HG02571 (cell line): ENCODE results near the gene TC2N.
"Not testable (repeated sequence)": the region's sequence is repeated elsewhere in the genome, so short reads cannot be mapped to it uniquely, and the experiment has no call there.

ENCODE experiments used
- ATAC-seq: cut with Tn5 transposase; IDR thresholded peaks from one replicate; pipeline ENCODE4 v1.9.1; 2021; ENCODE audit warnings: mild to moderate bottlenecking, moderate library complexity; ENCODE audit not compliant: unreplicated experiment

Gene TC2N

DNA sequence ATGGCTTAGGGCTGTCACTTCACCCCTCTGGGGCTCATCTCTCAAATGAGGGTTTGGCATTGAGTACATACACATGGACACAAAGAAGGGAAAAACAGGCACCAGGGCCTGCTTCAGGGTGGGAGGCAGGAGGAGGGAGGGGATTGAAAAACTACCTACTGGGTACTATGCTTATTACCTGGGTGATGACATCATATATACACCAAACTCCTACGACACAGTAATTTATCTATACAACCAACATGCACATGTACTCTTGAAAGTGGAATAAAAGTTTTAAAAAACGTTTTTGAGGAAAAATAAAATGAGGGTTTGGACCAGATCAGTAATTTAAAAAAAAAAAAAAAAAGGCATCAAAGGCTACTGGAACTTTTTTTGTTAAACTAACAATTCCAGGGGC, 3.6 kb upstream of the TC2N start:
- no peak for ATAC-seq

DNA sequence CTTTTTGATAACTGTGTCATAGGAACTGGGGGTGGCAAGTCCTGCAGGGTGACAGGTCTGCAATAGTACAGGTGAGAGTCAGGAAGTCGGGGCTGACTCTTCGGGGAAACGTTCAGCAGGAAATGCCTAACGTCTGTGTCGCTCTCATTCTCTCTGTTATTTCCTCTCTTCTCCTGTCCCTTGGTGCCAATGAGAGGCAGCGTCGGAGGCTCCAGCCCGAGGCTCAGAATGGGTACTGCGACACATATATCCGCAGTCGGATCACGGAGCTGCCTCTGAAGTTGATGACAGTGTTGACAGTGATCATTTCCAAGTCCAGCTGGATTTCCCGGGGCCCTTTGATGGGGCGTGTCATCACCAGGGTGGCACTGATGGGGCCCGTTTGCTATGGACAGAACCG, 2.7 kb upstream of the TC2N start:
- ATAC-seq: no peak

DNA sequence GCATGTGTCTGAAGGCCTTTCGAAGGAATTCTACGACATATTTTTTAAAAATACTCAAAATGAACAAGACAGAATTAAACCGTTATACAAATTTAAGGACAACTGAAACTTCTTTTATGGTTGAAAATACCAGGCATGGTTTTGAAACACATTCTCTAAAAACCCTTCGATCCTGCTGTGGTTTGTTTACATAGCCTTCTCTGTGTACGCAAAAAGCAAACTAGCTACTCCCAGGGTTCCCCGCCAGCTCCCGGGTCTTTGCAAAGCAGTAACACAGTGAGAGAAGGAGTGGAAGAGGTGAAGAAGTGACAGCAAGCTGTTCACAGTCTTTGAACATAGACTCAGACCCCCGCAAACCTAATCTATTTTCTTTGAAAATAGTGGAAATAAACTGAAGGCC, 2.2 kb upstream of the TC2N start:
- ATAC-seq: no peak

DNA sequence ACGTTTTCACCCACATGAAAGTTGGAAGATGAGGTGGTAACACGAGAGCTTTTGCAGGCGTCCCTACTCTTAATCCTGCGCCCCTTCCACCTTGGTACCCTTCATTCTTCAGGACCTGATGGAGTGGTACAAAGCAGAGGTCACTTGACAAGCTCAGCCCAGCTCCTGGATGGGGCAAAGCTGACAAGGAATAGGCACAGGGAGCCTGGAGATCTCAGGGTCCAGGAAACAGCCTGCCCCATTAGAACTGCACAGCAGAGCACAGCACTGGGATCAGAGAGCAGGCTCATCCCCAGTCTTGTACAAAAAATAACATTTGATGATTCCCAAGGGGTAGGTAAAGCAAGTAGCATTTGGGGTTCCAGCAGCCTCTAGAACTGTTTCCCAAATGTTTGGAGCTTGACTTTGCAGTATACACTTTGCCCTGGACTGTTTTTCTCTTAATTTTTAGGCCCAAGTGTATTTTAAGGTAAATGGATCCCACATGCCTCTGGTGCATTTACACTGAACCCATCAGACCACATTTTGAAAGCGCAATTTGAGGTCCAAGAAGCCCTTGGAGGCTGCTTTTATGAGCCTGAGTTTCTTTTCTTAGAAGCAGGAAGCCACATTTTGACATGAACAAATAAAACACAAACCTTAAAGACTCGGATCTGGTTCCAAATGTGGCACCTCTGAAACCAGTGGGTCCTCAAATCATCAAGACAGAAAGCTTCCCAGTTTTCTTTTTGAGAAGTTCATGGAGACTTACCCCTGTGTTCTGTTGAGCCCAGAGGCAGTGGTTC, 633 bp downstream of the TC2N start:
- ATAC-seq: no peak

DNA sequence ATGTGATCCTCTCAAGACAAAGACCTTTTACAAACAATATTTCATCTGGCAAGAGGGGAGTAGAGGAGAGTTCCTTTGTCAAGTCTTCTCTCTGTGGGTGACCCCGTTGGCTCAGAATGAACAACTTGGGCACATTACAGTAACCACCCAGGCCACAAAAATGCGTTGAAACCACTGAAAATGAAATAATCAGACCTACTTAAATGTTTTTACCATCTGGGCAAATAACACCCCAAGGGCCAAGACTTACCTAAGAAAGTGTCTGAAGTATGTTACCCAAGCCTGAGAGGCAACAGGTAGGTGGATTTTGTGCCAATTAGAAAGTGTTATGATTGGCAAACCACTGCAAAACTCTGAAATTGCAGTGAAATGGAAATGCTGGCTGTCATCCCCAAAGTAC, 1.3 kb downstream of the TC2N start:
- ATAC-seq: no peak

DNA sequence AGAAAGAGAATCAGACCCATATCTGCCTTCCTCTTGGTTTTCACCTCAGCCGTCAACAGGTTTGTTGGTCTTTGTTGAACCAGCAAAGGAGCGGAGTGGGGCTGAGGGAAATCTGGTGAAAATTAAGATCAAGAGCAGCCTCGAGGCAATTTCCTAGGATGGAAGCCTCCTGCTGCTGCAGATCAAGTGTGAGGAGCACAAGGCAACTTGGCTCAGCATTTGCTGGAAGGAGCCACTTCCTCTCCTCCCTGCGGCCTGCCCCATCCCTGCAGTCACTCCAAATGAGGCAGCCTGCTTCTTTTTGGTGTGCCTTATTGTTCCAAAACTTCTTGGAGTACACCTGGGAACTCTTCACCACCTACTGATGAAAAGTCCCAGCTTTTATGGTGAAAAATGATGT, 4.9 kb downstream of the TC2N start:
- no peak for ATAC-seq

DNA sequence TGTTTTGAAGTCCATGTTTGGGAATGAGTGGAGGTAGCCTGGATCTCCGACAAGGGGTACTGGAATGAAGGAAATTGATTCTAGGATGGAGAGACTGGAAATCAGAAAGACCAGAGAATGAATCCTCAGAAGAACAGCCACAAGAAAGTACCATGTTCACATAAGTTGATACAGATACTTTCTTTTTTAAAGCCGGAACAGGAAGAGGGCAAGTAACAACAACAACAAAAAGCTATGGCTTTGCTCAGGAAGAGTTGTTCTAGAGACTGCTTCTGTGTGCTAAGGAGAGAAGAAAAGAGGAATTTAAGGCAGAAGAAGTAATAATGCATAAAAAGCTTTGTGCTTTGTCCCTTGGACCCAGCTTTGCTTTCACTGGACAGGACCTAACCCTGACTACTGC, 6.2 kb downstream of the TC2N start:
- no peak for ATAC-seq

DNA sequence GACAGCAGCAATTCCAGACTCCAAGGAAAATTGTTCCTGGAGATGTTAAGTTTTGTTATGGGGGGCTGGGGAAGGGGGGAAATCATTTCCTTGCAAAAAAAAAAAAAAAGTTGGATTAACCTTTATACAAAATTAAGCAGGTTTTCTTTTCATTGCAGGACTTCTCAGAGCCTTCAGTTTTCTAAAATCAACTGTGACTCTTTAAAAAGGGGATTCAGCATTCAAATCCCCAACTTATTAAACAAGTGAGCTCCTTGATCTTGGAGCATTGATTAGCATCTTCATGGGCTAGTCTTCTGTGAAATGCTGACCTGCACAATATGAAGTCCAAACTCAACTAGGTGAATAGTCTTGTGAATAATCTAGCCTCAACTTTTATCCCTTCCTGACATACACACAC, 7.1 kb downstream of the TC2N start:
- no peak for ATAC-seq

DNA sequence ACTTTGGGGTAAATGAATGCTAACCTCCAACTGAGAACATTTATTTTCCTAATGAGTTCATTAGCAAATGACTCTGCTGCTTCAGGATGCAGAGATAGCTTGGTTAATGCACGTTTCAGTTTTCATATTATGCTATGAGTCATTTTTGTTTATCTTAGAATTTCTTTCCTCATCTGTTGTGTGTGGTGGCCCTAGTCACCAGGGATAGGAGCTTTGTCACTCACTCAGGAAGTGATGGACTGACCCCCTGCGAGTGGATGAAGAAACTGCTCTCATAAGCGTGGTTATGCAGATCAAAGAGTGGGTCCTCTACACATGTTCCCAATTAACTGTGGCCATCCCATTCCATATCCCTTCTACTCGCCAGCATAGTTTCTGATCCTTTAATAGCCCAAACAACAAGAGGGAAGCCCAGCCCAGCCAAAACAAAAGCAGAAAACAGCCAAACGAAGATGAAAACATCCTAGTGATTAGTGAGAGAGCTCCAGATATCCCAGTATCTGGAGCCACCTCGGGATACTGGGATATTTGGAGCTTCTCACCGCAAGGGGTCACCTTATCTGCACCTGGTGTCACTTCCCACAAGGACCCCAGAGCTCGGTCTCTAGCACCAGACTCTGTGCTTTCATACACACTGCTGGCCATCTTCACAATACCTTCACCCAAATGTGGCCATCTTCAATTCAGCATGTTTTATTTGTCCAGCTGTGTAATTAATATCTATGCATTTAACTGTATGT, 8.6 kb downstream of the TC2N start:
- no peak for ATAC-seq

DNA sequence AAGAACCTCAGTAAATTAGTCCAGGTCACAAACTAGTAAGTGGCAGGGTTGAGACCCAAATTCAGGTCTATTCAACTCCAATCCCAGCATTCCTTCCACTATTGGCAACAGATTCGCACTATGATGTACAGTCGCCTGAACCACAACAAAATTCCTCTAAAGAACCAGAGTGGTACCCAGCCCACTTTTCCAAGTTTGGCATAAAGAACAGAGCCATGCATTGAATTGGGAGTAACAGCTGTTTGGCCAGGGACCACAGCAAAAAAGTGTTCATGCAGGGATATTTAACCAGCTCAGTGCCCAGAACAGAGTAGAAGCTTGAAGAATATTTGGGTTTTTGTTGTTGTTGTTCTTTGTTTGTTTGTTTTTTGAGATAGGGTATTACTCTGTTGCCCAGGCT, 9.7 kb downstream of the TC2N start:
- no peak for ATAC-seq

DNA sequence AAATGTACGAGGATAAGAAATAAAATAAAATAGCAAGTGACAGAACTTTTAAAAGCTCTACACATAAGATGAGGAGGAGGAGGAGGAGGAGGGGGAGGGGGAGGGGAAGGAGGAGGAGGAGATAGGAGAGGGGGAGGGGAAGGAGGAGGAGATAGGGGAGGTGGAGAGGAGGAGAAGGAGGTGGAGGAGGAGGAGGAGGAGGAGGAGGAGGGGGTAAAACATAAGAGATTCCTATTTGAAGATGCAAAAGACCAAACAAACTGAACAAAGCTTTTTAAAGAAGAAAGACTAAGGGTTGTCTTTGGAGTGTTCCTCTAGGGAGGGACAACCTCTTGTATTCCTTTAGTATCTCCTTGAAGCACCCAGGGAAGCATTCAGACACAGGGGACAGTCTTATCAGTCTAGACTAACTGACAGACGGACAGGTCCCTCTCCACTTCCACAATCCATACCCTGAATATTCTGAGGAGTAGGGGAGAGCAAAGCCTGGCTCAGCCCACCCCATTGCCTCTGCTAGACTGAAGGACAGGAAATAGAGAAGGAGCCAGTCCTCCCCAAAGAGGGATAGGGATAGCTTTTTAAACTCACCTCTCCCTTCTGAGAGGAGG, 12.9 kb downstream of the TC2N start:
- ATAC-seq: no peak

DNA sequence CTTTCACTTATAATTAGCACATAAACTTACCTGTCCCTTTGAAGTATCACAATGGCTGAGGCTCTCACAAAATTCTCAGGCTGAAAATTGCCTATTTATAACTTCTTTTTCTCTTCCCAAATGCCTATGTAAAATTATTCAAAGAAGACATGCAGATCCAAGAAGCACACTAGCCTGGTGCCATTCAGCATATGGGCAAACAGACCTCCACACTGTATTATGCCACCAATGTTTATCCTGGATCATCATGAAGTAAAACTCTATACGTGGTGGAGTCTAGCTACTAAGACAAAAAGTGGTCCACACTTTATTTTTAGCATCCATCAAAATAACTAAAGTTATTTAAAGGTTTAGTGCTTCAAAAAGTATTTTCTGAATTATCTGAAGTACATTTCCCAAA, 15.8 kb downstream of the TC2N start:
- no peak for ATAC-seq

DNA sequence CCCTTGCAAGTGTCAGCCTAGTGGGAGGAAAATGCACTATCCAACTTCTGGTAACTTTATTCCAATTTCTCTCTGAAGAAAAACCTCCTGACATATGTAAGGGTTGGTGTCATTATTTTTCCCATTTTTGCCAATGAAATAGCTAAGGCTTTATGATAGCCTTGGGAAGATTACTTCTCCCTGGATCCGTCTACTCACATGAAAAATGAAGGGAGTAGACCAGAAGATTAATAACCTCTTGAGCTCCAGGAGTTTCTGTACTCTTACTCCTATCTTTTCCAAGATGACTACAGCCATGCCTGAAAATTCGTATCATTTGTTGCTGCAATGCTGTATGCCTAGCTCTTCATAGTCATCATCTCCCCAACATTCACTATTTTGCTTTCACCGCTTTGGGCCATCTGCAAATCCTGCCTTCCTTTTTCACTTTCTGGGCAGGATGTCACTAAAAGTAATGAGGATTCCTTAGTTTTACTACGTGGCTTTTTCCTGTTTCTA, 18.8 kb downstream of the TC2N start:
- ATAC-seq: no peak

DNA sequence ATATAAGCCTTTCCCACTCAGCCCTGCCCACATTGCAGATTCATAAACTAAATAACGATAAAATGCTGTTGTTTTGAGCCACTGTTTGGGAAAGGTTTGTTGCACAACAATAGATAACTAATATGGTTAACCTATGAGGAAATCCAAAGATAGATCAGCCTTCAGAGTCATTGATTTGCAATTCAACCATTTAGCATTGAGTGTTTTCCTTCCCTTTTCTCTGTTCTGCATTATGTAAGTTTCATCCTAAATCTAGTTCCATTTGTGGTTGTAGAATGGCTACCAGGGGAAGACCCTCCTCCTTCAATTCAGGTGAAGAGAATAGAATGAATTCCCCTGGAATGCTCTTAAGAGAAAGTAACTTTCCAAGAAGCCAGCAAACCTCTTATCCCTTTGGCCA, 19.6 kb downstream of the TC2N start:
- no peak for ATAC-seq

DNA sequence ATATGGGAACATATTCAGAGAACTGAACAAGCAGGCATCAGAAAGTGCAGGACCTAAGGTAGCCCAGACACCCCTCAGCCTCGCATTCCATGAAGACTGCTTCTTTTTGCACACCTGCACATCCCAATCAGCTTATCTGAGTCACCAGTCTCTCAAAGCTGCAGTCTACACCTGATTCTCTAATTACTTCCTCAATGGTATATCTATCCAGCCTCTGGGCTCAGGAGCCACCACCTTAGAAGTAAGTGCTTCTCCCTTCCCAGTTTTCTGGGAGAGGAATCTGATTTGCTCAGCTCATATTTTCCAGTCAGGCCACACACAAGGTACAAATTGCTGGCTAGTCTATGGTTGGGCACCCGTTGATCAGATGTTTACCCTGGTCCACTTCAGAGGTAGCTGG, 21.7 kb downstream of the TC2N start:
- no peak for ATAC-seq

DNA sequence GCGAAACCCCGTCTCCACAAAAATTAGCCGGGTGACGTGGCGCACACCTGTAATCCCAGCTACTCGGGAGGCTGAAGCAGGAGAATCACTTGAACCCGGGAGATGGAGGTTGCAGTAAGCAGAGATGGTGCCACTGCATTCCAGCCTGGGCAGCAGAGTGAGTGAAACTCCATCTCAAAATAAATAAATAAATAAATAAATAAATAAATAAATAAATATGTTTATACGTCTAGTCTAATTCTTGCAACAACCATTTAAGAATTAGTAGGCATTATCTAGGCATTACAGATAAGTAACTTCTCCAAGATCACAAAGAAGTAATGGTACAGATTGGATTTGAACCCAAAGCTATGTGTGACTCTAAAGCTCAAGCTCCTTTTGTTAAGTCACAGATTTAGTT, 22.3 kb downstream of the TC2N start:
- ATAC-seq: not testable (repeated sequence)

DNA sequence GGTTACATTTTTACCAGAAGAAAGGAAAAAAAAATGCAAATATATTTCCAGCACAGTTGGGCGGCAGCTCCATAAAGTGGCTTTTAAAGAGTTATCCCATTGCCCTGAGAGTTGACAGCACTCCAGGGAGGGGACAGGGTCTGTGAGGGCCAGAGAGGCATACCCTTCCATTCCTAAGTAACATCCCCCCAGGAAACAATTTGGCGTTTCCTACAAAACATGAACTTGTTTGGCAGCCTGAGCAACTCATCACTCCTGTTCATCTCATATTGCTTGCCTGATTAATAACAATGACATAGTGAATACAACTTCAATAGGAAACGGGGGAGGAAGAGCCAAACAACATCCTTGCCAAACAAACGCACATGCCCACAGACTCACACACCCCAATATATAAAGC, 23.3 kb downstream of the TC2N start:
- ATAC-seq: no peak

DNA sequence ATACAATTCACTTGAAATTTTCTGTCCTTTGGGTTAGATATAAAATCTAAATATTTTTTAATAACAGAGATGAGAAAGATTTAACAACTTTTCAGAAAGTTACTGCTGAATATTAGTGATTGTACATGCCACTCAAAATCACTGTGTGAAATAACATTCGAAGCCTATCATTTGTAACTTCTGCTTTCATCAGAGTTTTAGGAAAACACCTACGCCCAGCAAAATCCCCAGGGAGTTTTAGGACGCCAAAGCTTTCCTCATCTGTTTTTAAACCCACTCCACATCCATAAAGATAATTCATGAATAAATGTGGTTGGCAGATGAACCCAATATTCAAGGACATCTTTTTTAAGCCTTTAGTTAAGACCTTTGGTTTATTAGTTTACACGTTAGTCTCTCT, 23.9 kb downstream of the TC2N start:
- ATAC-seq: no peak

DNA sequence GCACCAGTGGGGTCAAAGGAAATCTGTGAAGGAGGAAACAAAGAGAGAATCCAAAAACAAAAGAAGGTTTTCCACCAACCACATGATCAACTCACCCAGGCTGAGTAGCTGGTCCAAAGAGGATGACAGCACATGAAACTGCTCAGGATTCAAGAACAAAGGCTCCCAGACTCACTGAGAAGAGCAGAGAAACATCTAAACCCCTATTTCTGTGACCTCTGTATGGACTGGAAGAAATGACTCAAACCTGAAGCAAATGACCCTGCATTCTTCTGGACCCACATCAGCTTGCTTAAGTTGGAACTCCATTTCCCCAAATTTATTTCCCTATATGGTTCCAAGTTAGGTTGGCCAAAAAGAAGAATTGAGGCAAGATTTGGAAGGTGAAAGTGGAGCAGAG, 26.3 kb downstream of the TC2N start:
- ATAC-seq: no peak

DNA sequence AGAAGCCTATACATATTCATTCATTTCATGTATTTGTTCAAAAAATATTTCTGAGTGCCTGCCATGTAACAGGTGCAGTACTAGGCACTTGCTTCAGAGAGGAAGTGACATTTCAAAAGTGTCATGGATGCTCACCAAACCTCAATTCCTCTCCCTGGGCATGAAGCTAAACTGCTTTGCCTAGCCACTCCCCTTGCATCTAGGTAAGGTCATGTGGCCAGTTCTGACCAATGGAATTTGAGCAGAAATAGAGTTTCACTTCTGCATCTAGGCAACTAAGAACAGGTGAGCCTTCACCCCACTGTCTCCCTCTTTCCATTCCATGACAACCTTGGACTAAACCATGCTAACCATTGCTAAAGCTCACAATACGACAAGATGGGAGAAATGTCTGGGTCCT, 27.6 kb downstream of the TC2N start:
- no peak for ATAC-seq

DNA sequence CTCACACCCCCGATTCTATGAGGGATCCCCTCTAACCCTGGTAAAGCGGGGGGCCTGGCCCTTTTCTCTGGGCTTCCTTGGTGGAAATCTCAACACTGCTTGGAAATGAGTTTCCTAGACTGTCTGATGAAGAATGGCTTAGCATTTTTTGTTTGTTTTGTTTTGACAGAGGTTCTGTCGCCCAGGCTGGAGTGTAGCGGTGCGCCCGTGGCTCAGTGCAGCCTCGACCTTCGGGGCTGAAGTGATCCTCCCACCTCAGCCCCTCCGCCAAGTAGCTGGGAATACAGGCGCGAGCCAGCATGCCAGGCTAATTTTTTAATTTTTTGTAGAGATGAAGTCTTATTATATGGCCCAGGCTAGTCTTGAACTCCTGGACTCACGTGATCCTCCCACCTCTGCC, 30.3 kb downstream of the TC2N start:
- no peak for ATAC-seq
